Measurements from ENCODE around the gene MOSPD2.

- TF ChIP-seq CTCF (IDR thresholded peaks at IDR 0.05) (no peak), POLR2A (IDR thresholded peaks at IDR 0.05) (no peak)
Observed at GRCh38 chrX:14843666-14844065, 29.6 kb upstream of the MOSPD2 start.

Data from body of pancreas (tissue), 4 donors.